ENCODE results near the gene UQCR10. TPM values are rescaled to one million over a fixed set of nuclear protein-coding genes. Genes with fewer than 3 reads are reported as not detected.

The UQCR10 gene
- total RNA-seq, 2 donors from 2014 or later, result 125 to 137 TPM

DNA sequence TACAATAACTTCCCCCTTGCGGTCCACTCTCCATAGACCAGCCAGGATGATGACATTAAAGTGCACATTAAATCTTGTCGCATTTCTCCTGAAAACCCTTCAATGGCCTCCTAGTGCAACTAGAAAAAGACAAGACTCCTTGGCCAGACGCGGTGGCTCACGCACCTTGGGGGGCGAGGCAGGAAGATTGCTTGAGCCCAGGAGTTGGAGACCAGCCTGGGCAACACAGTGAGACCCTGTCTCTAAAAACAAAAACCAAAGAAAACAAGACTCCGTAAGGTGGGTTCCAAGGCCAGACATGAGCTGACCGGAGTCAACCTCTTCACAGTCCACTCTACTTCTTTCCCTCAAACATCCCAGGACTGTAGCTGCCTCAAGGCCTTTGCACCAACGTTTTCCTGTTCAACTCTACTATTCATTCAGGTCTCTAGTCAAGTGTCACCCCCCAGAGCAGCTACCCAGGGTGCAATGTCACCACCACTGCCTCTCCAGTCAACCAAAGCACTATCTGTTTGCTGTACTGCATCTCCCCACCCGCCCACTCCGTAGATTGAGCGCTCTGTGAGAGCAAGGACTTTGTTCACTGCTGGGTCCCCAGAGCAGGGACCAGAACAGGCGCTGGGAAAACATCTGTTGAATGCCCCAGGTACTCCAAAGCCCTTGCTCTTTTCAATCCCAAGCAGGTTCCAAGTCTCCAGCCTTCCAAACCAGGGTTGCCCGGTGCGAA is 1.1 kb upstream of the UQCR10 start:
- TF ChIP-seq, protein P1, sequence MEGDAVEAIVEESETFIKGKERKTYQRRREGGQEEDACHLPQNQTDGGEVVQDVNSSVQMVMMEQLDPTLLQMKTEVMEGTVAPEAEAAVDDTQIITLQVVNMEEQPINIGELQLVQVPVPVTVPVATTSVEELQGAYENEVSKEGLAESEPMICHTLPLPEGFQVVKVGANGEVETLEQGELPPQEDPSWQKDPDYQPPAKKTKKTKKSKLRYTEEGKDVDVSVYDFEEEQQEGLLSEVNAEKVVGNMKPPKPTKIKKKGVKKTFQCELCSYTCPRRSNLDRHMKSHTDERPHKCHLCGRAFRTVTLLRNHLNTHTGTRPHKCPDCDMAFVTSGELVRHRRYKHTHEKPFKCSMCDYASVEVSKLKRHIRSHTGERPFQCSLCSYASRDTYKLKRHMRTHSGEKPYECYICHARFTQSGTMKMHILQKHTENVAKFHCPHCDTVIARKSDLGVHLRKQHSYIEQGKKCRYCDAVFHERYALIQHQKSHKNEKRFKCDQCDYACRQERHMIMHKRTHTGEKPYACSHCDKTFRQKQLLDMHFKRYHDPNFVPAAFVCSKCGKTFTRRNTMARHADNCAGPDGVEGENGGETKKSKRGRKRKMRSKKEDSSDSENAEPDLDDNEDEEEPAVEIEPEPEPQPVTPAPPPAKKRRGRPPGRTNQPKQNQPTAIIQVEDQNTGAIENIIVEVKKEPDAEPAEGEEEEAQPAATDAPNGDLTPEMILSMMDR (IDR thresholded peaks at IDR 0.05), result no peak
- Histone ChIP-seq H3K9me3 (no peaks in the 10 kb centered on the region), H3K36me3 (peaks cover 20% of the 10 kb centered on the region), H3K4me3 (peak overlapping the region; percentile 82 to 92), H3K27ac (peak overlapping the region; percentile 95), H3K4me1 (peaks cover 0 to 33% of the 10 kb centered on the region in 2 donors), H3K27me3 (no peaks in the 10 kb centered on the region)
- no peak for DNase-seq (ENCODE audit: low spot score)

DNA sequence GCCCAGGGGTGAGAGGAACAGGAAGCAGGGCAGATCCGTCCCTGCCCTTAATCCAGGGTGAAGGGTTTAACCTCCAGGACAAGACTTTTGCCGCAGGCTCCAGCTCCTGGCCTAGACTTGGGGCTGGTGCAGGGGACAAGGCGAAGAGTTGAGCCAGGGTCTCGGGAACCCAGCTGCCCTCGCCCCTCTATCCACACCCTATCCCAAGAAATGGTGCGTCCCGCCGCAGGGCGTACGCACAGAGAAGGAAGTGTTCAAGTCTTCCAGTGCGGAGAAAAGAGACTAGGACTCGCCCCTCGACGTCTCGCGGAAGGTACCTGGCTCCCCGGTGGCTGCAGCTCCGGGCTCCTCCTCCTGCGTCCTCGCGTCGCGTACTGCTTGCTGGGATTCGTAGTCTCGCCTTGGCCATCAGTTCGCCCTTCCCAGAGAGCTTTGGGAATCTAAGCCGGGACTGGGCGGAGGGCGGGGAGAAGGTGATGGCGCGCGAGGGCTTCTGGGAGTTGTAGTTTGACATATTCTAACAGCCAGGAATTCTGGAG is 468 bp upstream of the UQCR10 start, which contains the start of gene ZMAT5:
Gene ZMAT5, minus strand, starts transcription at position 376 of the 539 bp plus-strand sequence. CDS start 18,463 bp downstream, outside the sequence.
- Histone ChIP-seq H3K4me1 (peaks cover 0 to 33% of the 10 kb centered on the region in 2 donors), H3K27me3 (no peaks in the 10 kb centered on the region), H3K27ac (peak within 1 kb of the TSS; percentile 95), H3K36me3 (peaks cover 23% of the 10 kb centered on the region), H3K9me3 (no peaks in the 10 kb centered on the region), H3K4me3 (peak within 1 kb of the TSS; percentile 82 to 92)
- TF ChIP-seq, protein P1 (IDR thresholded peaks at IDR 0.05), result no peak
- DNase-seq (ENCODE audit: low spot score), result peak; percentile 95

DNA sequence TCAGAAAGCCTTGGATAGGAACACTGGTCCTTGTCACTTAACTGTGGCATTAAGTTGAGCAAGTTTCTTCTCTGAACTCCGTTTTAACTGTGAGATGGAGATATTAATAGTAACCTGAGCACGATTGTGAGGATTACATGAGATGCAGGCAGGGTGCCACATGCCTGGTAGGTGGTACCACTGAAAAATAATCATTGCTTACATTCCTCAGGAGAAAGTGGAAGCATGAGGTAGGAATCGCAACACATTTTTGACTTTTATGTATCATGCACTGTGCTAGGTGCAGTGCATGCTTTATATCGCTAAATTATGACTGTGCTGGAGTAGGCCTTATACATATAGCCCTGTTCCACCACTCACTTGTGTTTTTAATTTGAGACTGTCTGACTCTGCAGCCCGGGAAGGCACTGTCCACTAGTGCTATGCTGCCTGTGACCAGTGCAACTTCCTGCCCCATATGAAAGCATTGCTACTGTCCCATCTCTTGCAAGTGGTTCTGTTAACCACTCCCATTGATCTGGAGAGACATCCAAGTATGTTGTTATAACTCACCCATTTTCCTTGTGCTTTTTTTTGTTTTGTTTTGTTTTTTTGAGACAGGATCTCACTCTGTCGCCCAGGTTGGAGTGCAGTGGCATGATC is 1.0 kb downstream of the UQCR10 start:
- H3K4me1 ChIP-seq, result peaks cover 0 to 35% of the 10 kb centered on the region in 2 donors
- H3K36me3 ChIP-seq, result peaks cover 23% of the 10 kb centered on the region
- peak overlapping the region; percentile 95 for H3K27ac ChIP-seq
- no peaks in the 10 kb centered on the region for H3K27me3 ChIP-seq
- no peak for DNase-seq (ENCODE audit: low spot score)
- H3K9me3 ChIP-seq, result no peaks in the 10 kb centered on the region
- TF ChIP-seq, protein P1 (IDR thresholded peaks at IDR 0.05), result no peak
- peak overlapping the region; percentile 82 to 92 for H3K4me3 ChIP-seq

DNA sequence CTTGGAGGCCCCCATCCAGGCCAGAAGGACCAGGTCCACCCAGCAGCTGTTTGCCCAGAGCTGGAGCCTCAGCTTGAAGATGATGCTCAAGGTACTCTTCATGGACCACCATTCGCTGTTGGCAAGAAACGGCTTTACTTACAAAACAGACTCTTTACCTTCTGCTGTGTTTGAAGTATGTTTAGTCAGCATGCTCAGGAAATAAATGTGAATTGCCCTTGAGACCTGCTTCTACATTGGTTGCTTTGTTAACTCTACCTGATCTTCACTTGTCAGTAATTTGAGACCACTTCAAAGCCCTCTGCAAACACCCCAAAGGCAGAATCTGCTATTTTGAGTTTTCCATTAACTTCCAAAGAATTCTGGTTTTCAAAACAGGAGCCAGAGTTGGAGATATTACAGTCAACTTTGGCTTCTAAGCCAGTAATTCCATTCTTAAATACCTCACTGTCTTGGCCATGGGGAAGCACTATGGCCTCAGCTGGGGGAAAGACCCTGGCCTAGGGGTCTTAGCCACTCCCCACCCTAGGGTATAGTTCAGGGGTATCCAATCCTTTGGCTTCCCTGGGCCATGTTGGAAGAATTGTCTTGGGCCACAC is 2.7 kb downstream of the UQCR10 start:
- Histone ChIP-seq H3K27me3 (no peaks in the 10 kb centered on the region), H3K9me3 (no peaks in the 10 kb centered on the region), H3K4me3 (no peak overlapping the region), H3K27ac (no peak overlapping the region), H3K4me1 (peaks cover 0 to 36% of the 10 kb centered on the region in 2 donors), H3K36me3 (peaks cover 23% of the 10 kb centered on the region)
- TF ChIP-seq, protein P1 (IDR thresholded peaks at IDR 0.05), result no peak
- DNase-seq (ENCODE audit: low spot score), result no peak

DNA sequence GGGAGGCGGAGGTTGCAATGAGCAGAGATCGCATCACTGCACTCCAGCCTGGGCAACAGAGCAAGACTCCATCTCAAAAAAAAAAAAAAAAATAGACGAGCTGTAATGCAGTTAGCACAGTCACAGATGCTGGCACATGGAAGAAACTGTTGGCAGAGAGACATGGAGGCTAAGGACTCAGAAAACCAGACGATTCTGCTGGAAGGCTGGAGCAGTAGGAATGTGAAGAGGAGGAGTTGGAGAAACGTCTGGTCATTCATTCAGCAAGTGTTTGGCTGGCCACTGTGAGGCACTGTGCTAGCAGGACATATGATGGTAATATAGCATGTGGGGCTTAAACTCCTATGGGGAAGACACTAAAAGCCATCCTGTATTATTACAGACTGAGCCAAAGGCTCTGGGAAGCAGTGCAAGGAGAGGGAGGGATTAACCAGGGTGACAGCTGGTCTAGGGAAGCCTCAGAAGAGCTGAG is 5.0 kb downstream of the UQCR10 start:
- Histone ChIP-seq H3K4me1 (peaks cover 0 to 25% of the 10 kb centered on the region in 2 donors), H3K36me3 (peaks cover 23% of the 10 kb centered on the region), H3K9me3 (no peaks in the 10 kb centered on the region), H3K27me3 (no peaks in the 10 kb centered on the region), H3K27ac (peak overlapping the region in 1 of 2 donors; percentile 56), H3K4me3 (no peak overlapping the region)
- no peak for DNase-seq (ENCODE audit: low spot score)
- TF ChIP-seq, protein P1 (IDR thresholded peaks at IDR 0.05), result peak in 1 of 2 donors; percentile 48
